ENCODE measurements around the gene SIGLEC6.

The SIGLEC6 gene

DNA sequence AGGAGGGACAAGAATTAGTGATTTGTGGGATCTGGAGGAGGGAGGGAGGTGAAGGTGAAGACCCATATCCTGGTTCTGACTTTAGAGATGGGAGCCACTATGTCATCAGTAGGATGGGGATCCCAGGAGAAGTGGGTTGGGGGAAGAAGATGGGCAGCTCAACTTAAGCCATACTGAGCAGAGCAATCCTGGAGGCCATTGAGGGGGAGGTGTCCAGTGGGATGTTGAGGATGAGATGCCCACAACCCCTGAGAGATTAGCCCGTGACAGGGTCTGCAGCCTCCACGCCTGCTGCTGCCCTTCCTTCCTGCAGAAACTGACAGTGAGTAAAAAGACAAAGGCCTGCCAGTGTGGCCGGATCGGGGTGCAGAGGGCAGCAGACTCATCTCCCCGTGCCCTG, 11.2 kb upstream of the SIGLEC6 start:
- TF ChIP-seq, protein P1, sequence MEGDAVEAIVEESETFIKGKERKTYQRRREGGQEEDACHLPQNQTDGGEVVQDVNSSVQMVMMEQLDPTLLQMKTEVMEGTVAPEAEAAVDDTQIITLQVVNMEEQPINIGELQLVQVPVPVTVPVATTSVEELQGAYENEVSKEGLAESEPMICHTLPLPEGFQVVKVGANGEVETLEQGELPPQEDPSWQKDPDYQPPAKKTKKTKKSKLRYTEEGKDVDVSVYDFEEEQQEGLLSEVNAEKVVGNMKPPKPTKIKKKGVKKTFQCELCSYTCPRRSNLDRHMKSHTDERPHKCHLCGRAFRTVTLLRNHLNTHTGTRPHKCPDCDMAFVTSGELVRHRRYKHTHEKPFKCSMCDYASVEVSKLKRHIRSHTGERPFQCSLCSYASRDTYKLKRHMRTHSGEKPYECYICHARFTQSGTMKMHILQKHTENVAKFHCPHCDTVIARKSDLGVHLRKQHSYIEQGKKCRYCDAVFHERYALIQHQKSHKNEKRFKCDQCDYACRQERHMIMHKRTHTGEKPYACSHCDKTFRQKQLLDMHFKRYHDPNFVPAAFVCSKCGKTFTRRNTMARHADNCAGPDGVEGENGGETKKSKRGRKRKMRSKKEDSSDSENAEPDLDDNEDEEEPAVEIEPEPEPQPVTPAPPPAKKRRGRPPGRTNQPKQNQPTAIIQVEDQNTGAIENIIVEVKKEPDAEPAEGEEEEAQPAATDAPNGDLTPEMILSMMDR (IDR thresholded peaks at IDR 0.05), result no peak
- no peaks in the 10 kb centered on the region for H3K4me1 ChIP-seq (ENCODE audit: control insufficient read depth in 1 of 2, insufficient read depth in 1 of 2, low read depth in 1 of 2, low read length in 1 of 2)
- no peak overlapping the region for H3K4me3 ChIP-seq (ENCODE audit: low read depth in 1 of 2, low read length in 1 of 2)
- no peaks in the 10 kb centered on the region for H3K9me3 ChIP-seq
- peaks cover 76% of the 10 kb centered on the region for H3K27me3 ChIP-seq
- H3K36me3 ChIP-seq, result no peaks in the 10 kb centered on the region
- no peak overlapping the region for H3K27ac ChIP-seq

DNA sequence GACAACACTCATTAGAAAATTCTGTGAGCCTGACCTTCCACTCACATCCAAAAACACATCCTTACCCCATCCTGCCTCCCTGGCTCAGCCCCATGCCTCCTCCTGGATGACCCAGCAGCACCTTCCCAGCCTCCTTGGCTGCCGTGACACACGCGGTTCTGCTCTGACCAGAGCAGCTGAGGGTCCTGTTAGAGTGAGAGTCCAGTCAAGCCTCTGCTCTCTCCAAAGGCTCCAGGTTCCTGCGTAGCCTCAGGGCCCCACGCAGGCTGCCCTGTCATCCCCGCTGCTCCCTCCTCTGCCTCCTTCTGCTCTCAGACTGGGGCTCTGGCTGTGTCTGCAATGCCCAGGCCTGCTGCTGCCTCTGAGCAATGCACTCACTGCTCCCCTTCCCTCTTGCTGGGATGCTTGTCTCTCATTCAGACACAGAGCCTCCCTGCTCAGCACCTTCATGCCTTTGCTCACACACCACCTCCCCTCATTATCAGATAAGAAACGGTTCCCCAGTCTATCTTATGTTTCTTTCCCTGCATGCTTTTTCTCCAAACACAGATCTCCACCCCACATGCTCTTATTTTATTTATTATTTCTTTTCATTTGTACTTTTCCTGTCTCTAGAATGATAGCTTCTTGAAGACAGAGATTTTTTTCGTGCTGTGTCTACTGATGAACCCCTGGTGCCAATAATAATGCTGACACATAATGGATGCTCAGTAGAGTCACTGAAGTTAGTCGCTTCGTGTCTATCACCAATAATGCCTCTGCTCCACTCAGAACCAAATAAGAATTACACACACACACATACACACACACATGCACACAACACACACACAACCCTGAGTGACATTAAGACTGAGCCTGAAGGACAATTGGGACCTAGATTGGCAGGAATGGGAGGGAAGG, 10.2 kb upstream of the SIGLEC6 start:
- no peak overlapping the region for H3K4me3 ChIP-seq (ENCODE audit: low read depth in 1 of 2, low read length in 1 of 2)
- H3K27ac ChIP-seq, result no peak overlapping the region
- no peaks in the 10 kb centered on the region for H3K36me3 ChIP-seq
- TF ChIP-seq, protein P1 (IDR thresholded peaks at IDR 0.05), result no peak
- H3K4me1 ChIP-seq (ENCODE audit: control insufficient read depth in 1 of 2, insufficient read depth in 1 of 2, low read depth in 1 of 2, low read length in 1 of 2), result no peaks in the 10 kb centered on the region
- H3K27me3 ChIP-seq, result peaks cover 67% of the 10 kb centered on the region
- H3K9me3 ChIP-seq, result no peaks in the 10 kb centered on the region

DNA sequence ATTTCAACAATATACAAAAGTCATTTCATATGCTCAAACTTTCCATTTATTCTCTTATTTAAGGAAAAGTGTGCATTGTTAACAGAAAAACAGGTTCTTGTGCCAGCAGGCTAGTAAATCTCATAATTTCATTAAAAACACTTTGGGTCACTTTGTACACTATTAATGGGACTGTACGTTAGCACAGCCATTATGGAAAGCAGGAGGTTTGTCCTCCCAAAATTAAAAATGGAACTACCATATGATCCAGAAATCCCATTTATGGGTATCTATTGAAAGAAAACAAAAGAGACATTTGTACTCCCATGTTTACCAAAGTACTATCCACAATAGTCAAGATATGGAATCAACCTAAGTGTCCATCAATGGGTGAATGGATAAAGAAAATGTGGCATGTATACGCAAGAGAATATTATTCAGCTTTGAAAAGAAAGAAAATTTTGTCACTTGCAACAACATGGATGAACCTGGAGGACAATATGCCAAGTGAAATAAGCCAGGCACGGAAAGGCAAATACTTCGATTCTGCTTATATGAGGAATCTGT, 8.4 kb upstream of the SIGLEC6 start:
- H3K27me3 ChIP-seq, result peaks cover 48% of the 10 kb centered on the region
- TF ChIP-seq, protein P1 (IDR thresholded peaks at IDR 0.05), result no peak
- no peak overlapping the region for H3K4me3 ChIP-seq (ENCODE audit: low read depth in 1 of 2, low read length in 1 of 2)
- no peaks in the 10 kb centered on the region for H3K36me3 ChIP-seq
- no peaks in the 10 kb centered on the region for H3K9me3 ChIP-seq
- no peaks in the 10 kb centered on the region for H3K4me1 ChIP-seq (ENCODE audit: control insufficient read depth in 1 of 2, insufficient read depth in 1 of 2, low read depth in 1 of 2, low read length in 1 of 2)
- no peak overlapping the region for H3K27ac ChIP-seq

DNA sequence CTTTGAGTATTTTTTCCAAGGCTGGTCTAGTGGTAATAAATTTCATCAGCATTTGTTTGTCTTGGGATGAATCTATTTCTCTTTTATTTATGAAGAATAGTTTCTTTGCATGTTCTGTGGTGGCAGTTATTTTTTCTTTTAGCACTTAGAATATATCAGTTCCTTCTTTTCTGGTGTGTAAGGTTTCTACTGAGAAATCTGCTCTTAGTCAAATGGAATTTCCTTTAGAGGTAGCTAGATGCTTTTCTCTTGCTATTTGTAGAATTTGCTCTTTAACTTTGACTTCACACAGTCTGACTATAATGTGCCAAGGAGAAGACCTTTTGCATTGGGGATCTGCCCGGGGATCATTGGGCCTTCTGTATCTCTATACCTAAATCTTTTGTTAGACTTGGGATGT, 4.1 kb upstream of the SIGLEC6 start:
- H3K4me3 ChIP-seq (ENCODE audit: low read depth in 1 of 2, low read length in 1 of 2), result no peak overlapping the region
- TF ChIP-seq, protein P1 (IDR thresholded peaks at IDR 0.05), result no peak
- peaks cover 6% of the 10 kb centered on the region in 2 experiments for H3K4me1 ChIP-seq (ENCODE audit: control insufficient read depth in 1 of 2, insufficient read depth in 1 of 2, low read depth in 1 of 2, low read length in 1 of 2)
- H3K9me3 ChIP-seq, result no peaks in the 10 kb centered on the region
- peaks cover 12% of the 10 kb centered on the region for H3K27me3 ChIP-seq
- H3K36me3 ChIP-seq, result no peaks in the 10 kb centered on the region
- no peak overlapping the region for H3K27ac ChIP-seq

DNA sequence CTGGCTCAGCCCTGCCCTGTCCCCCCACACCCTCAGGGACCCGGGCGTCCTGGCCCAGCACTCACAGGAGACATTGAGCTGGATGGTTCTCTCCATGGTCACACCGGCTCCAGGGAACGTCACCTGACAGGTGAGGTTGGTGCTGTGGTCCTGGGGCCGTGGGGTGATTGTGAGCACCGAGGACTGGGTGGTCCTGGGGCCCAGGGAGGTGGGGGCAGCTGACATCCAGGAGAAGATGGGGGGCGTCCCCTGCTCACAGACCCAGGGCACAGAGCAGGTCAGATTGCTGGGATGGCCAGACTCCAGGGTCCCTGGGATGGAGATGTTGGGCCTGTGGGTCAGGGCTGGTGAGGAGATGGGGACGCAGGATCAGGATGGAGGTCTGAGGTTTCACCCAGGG, 854 bp downstream of the SIGLEC6 start:
- H3K4me1 ChIP-seq (ENCODE audit: control insufficient read depth in 1 of 2, insufficient read depth in 1 of 2, low read depth in 1 of 2, low read length in 1 of 2), result peaks cover 6% of the 10 kb centered on the region in 2 experiments
- no peaks in the 10 kb centered on the region for H3K9me3 ChIP-seq
- no peak overlapping the region for H3K27ac ChIP-seq
- no peak overlapping the region for H3K4me3 ChIP-seq (ENCODE audit: low read depth in 1 of 2, low read length in 1 of 2)
- peaks cover 6% of the 10 kb centered on the region for H3K27me3 ChIP-seq
- no peaks in the 10 kb centered on the region for H3K36me3 ChIP-seq
- TF ChIP-seq, protein P1 (IDR thresholded peaks at IDR 0.05), result no peak

Measured in neutrophil (primary cell).